ENCODE data around the gene SLC6A13. TPM values are rescaled to one million over a fixed set of nuclear protein-coding genes. Genes with fewer than 3 reads are reported as not detected.

The SLC6A13 gene
- total and polyA plus RNA-seq, 4 donors = 0.23 to 12.0 (median 7.5) TPM

GRCh38 chr12:237026-237815 is 25.4 kb downstream of the SLC6A13 start:
- Histone ChIP-seq H3K9me3 (ENCODE audit: control insufficient read depth in 4 of 4, low read length in 3 of 4) (no peaks in the 10 kb centered on the region), H3K4me3 (ENCODE audit: low read depth in 1 of 3, low read length in 3 of 3) (peak overlapping the region; percentile 49 to 56 (median 55)), H3K27ac (ENCODE audit: low read depth in 1 of 2, low read length in 2 of 2) (peak overlapping the region; percentile 62 to 84), H3K4me1 (ENCODE audit: control insufficient read depth in 4 of 4, insufficient read depth in 4 of 4, low read length in 3 of 4) (peaks cover 0 to 40% (median 29%) of the 10 kb centered on the region in 4 donors), H3K27me3 (ENCODE audit: control insufficient read depth in 4 of 4, insufficient read depth in 4 of 4, low read length in 3 of 4) (no peaks in the 10 kb centered on the region), H3K36me3 (ENCODE audit: control insufficient read depth in 4 of 4, insufficient read depth in 3 of 4, low read depth in 1 of 4, low read length in 3 of 4) (peaks cover 0 to 2% (median 0%) of the 10 kb centered on the region in 4 donors), H3K9ac (ENCODE audit: low read depth in 1 of 2, low read length in 2 of 2) (peak overlapping the region; percentile 8 to 66)
- 36% methylated on average over 13 of the region's 13 CpGs for WGBS
- TF ChIP-seq ATF3 (IDR thresholded peaks at IDR 0.05) = peak; percentile 48
- TF ChIP-seq HNF4G (IDR thresholded peaks at IDR 0.05) = peak; percentile 98
- no peak for TF ChIP-seq FOXA1 (IDR thresholded peaks at IDR 0.05)
- peak; percentile 93 to 94 for TF ChIP-seq HNF4A (conservative IDR thresholded peaks at IDR 0.05)
- peak; percentile 92 for TF ChIP-seq SP1 (IDR thresholded peaks at IDR 0.05)
- TF ChIP-seq GABPA (IDR thresholded peaks at IDR 0.05 in 1 of 2, conservative IDR thresholded peaks at IDR 0.05 in 1 of 2) = peak in 1 of 2 donors; percentile 54
- peak; percentile 50 for TF ChIP-seq MAX (IDR thresholded peaks at IDR 0.05)
- TF ChIP-seq REST (IDR thresholded peaks at IDR 0.05) = peak; percentile 36
- TF ChIP-seq YY1 (IDR thresholded peaks at IDR 0.05) = peak; percentile 41
- no peak for TF ChIP-seq NR2F2 (IDR thresholded peaks at IDR 0.05)
- TF ChIP-seq ZBTB33 (IDR thresholded peaks at IDR 0.05) = peak; percentile 60
- peak in 1 of 2 donors; percentile 63 for TF ChIP-seq JUND (IDR thresholded peaks at IDR 0.05)
- TF ChIP-seq FOXA2 (IDR thresholded peaks at IDR 0.05) = no peak
- peak; percentile 86 for TF ChIP-seq RXRA (IDR thresholded peaks at IDR 0.05)
- TF ChIP-seq TAF1 (conservative IDR thresholded peaks at IDR 0.05) = peak; percentile 92
- TF ChIP-seq EGR1 (IDR thresholded peaks at IDR 0.05; ENCODE audit: low read depth in 2 of 2) = peak in 1 of 2 donors; percentile 12
- TF ChIP-seq RAD21 (IDR thresholded peaks at IDR 0.05) = peak; percentile 46 to 60
- TF ChIP-seq CTCF (IDR thresholded peaks at IDR 0.05; ENCODE audit: low read depth, low read length, missing input control) = no peak
- peak; percentile 64 for DNase-seq (ENCODE audit: low spot score)

All from liver (tissue), 9 donors.